ENCODE measurements around the gene PPP1CA.

DNA sequence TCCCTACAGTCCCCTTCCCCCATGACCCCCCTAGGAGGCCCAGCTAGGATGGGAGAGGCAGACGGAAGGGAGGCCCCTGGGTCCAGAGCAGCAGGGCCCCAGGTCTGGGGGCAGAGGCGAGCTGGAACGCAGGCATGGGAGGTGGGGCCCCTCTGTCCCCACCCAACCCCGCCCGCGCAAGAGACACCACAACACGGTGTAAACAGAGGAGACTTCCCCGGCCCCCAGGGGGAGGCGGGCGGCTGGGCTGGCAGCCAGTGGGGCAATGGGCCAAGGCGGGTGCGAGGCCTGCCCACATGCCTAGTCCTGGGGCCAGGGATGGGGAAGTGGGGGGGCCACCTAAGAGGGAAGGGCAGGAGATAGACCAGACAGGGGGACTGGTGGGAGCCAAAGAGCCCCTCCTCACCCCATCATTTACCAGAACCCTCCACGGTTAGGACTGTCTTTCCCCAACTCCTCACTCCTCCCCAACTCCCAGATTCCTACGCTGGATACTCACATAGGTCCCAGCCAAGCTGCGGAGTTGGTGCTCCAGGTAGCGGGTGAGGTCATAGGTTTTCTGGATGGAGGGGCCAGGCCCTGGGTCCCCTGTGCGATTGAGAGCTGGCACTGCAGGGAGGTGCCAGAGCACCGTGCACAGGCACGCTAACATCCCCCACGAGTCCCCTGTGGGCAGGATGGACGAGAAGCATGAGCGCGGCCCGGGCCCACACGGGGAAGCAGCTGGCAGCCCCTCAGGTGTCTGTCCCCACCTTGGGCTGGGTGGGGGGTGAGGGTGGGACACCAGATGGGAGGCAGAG is 34.5 kb downstream of the PPP1CA start:
- TF ChIP-seq, protein P1, sequence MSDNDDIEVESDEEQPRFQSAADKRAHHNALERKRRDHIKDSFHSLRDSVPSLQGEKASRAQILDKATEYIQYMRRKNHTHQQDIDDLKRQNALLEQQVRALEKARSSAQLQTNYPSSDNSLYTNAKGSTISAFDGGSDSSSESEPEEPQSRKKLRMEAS (IDR thresholded peaks at IDR 0.05) = no peak
- no peak for TF ChIP-seq SP1 (IDR thresholded peaks at IDR 0.05; ENCODE audit: low read depth)
